ENCODE data around the gene HCN3. TPM values are rescaled to one million over a fixed set of nuclear protein-coding genes. Genes with fewer than 3 reads are reported as not detected.

The HCN3 gene
- total RNA-seq, 4 donors from 2014 or later = 13.0 to 34.0 (median 22.2) TPM

GRCh38 chr1:155300024-155300423 lies 22.8 kb downstream of the HCN3 start:
- intact Hi-C loops (cut with DNase I; ENCODE audit: low total_unique reads) = no loop called here
- no peak for TF ChIP-seq EP300 (IDR thresholded peaks at IDR 0.05; ENCODE audit: low read depth)
- TF ChIP-seq POLR2AphosphoS5 (IDR thresholded peaks at IDR 0.05) = no peak
- TF ChIP-seq CTCF (IDR thresholded peaks at IDR 0.05) = no peak
- no peak for TF ChIP-seq POLR2A (IDR thresholded peaks at IDR 0.05)
- H3K9me3 ChIP-seq = no peaks in the 10 kb centered on the region
- no peak overlapping the region for H3K27ac ChIP-seq
- H3K36me3 ChIP-seq = no peaks in the 10 kb centered on the region
- WGBS, 2 donors (ENCODE audit: low coverage in 1 of 2) = 93 to 100% methylated on average over 1 to 8 of the region's 8 CpGs
- H3K27me3 ChIP-seq = peaks cover 20% of the 10 kb centered on the region
- DNase-seq = no peak
- in situ Hi-C loops (cut with MboI; ENCODE audit: low pct_ligation_motif_present in 1 of 4, low pct_unique_long_range_greater_than_20kb in 1 of 4, low sequenced_read_pairs in 3 of 4) = no loop called here
- H3K4me3 ChIP-seq = no peak overlapping the region
- peaks cover 0 to 10% (median 5%) of the 10 kb centered on the region in 4 donors for H3K4me1 ChIP-seq

- TF ChIP-seq CTCF (IDR thresholded peaks at IDR 0.05) (peak in 1 of 5 experiments; percentile 14), POLR2A (IDR thresholded peaks at IDR 0.05) (no peak), POLR2AphosphoS5 (IDR thresholded peaks at IDR 0.05) (no peak), EP300 (IDR thresholded peaks at IDR 0.05; ENCODE audit: low read depth) (no peak)
- Histone ChIP-seq H3K9me3 (no peaks in the 10 kb centered on the region), H3K27me3 (peaks cover 12% of the 10 kb centered on the region), H3K36me3 (no peaks in the 10 kb centered on the region), H3K27ac (no peak overlapping the region), H3K4me3 (no peak overlapping the region), H3K4me1 (peaks cover 0 to 10% (median 3%) of the 10 kb centered on the region in 4 donors)
- in situ Hi-C loops (cut with MboI; ENCODE audit: low pct_ligation_motif_present in 1 of 4, low pct_unique_long_range_greater_than_20kb in 1 of 4, low sequenced_read_pairs in 3 of 4) = no loop called here
- WGBS, 2 donors (ENCODE audit: low coverage in 1 of 2) = 77 to 79% methylated on average over 5 to 9 of the region's 9 CpGs
- intact Hi-C loops (cut with DNase I; ENCODE audit: low total_unique reads) = no loop called here
- DNase-seq = peak; percentile 43
These were observed 23.5 kb downstream of the HCN3 start for GRCh38 chr1:155300553-155301329.

- Histone ChIP-seq H3K27me3 (peaks cover 6% of the 10 kb centered on the region), H3K9me3 (no peaks in the 10 kb centered on the region), H3K27ac (no peak within 1 kb of the TSS), H3K4me3 (no peak within 1 kb of the TSS), H3K36me3 (no peaks in the 10 kb centered on the region), H3K4me1 (peaks cover 0 to 14% (median 3%) of the 10 kb centered on the region in 4 donors)
- TF ChIP-seq CTCF (IDR thresholded peaks at IDR 0.05) (no peak), POLR2AphosphoS5 (IDR thresholded peaks at IDR 0.05) (no peak), EP300 (IDR thresholded peaks at IDR 0.05; ENCODE audit: low read depth) (no peak), POLR2A (IDR thresholded peaks at IDR 0.05) (no peak)
- DNase-seq = no peak
- in situ Hi-C loops (cut with MboI; ENCODE audit: low pct_ligation_motif_present in 1 of 4, low pct_unique_long_range_greater_than_20kb in 1 of 4, low sequenced_read_pairs in 3 of 4) (no loop called here), intact Hi-C loops (cut with DNase I; ENCODE audit: low total_unique reads) (no loop called here)
- WGBS, 2 donors (ENCODE audit: low coverage in 1 of 2) = 89 to 91% methylated on average over 4 to 5 of the region's 5 CpGs
These were observed 24.1 kb downstream of the HCN3 start, which contains the start of gene PKLR for GRCh38 chr1:155301342-155301841. Gene PKLR (minus strand): TSS chr1:155301438. CDS start chr1:155301395, 43 bp downstream.

- no peak for DNase-seq
- 31 to 54% methylated on average over 5 to 11 of the region's 11 CpGs for WGBS, 2 donors (ENCODE audit: low coverage in 1 of 2)
- Histone ChIP-seq H3K36me3 (no peaks in the 10 kb centered on the region), H3K9me3 (no peaks in the 10 kb centered on the region), H3K4me3 (peak overlapping the region in 1 of 4 donors; percentile 7), H3K27ac (peak overlapping the region in 3 of 4 donors; percentile 20 to 56 (median 30)), H3K27me3 (no peaks in the 10 kb centered on the region), H3K4me1 (peaks cover 5 to 27% (median 12%) of the 10 kb centered on the region in 4 donors)
- in situ Hi-C loops (cut with MboI; ENCODE audit: low pct_ligation_motif_present in 1 of 4, low pct_unique_long_range_greater_than_20kb in 1 of 4, low sequenced_read_pairs in 3 of 4) (no loop called here), intact Hi-C loops (cut with DNase I; ENCODE audit: low total_unique reads) (no loop called here)
- TF ChIP-seq CTCF (IDR thresholded peaks at IDR 0.05) (no peak), POLR2A (IDR thresholded peaks at IDR 0.05) (no peak), EP300 (IDR thresholded peaks at IDR 0.05; ENCODE audit: low read depth) (no peak), POLR2AphosphoS5 (IDR thresholded peaks at IDR 0.05) (no peak)
These were observed 27.3 kb downstream of the HCN3 start for GRCh38 chr1:155304558-155305063.

Measured in transverse colon (tissue), 4 donors.